ENCODE data around the gene ANKRD16.
A peak's percentile ranks its signal among the peaks of the same experiment; 100 is the strongest.
"Not testable (repeated sequence)": the region's sequence is repeated elsewhere in the genome, so short reads cannot be mapped to it uniquely, and the experiment has no call there.

ANKRD16 gene

GRCh38 chr10:5889624-5890451 is at the start of gene ANKRD16, which contains the start of gene FBH1:
Gene ANKRD16 (minus strand): TSS chr10:5889893. CDS start chr10:5889354, 539 bp downstream.
Gene FBH1 (plus strand): TSS chr10:5890243. CDS start chr10:5890346, 103 bp downstream.
- DNase-seq, result peak; percentile 98

DNA sequence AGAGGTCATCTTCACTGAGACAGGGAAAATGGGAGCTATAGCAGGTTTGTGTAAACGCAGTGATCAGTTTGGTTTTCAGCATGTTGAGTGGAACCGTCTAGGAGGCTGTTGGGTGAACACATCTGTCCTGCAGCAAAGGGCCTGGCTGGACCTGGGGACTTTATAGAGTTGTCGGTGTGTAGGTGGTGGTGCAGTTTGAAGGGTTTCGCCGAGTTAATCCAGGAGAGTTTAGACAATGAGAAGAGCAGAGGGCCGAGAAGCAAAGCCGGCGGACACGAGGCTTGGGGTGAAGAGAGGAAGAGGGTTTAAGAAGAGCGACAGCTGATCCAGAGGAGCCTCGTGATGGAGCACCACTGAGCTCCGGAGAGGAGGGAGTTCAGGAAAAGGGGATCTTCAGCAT is 48.6 kb upstream of the ANKRD16 start:
- DNase-seq, result no peak

DNA sequence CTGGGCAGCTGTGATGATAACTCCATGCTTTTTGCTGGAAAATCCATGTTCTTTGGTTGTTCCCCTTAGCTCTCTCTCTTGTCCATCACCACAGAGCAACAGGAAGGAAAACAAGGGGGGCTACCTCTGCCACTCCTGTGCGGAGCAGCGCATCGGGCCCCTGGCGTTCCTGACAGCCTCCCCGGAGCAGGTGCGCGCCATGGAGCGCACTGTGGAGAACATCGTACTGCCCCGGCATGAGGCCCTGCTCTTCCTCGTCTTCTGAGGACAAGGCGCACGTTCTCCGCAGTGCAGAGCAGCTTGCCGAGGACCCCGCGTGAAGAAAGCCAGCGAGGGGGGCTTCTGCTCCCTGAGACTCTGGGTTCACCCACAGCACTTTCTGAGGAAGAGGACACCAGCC is 47.3 kb upstream of the ANKRD16 start:
- no peak for DNase-seq

- DNase-seq, result no peak
Measured at GRCh38 chr10:5935628-5936027, 45.9 kb upstream of the ANKRD16 start.

DNA sequence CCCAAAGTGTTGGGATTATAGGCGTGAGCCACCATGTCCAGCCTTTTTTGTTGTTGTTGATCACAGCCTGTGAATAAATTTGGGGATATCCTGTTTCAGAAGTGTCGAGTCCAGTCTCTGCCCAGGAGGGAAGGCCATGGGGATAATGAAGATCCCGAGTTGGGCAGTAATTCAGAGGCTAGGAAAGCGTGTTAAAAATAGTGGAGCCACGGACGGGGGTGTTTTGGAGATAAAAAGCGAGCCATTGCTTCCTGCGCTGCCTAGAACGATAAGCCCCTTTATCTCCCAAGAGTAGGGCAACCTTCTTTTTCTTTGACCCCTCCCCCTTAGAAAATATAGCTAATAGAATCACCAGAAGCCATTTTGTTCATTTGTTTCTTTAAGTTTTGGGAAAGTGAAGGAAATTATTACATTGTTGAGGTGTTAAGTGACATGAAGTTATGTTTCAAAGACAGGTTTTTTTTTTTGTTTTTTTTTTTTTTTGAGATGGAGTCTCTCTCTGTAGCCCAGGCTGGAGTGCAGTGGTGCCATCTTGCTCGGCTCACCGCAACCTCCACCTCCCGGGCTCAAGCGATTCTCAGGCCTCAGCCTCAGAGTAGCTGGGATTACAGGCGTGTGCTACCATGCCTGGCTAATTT is 44.3 kb upstream of the ANKRD16 start:
- DNase-seq, result no peak

- no peak for DNase-seq
Measured at GRCh38 chr10:5932345-5932744, 42.7 kb upstream of the ANKRD16 start.

DNA sequence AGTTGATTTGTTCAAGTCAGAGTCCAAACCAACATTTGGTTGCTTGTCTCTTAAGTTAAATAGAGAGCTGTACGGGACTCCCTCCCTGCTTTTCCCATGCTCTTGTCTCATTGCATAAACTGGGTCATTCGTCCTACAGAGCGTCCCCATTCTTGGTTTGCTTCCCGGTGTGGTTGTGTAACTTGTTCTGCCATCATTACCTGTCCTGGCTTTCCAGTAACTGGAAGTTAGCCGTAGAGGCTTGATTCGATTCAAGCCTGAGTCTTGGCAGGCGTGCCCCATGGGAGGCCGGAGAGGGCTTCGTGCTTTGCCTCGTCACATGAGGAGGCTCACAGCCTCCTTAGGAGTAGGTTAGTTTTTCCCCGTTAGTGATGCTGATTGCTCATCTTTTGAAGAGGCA is 40.6 kb upstream of the ANKRD16 start:
- DNase-seq, result no peak

GRCh38 chr10:5929442-5929841 is 39.7 kb upstream of the ANKRD16 start:
- DNase-seq, result no peak

DNA sequence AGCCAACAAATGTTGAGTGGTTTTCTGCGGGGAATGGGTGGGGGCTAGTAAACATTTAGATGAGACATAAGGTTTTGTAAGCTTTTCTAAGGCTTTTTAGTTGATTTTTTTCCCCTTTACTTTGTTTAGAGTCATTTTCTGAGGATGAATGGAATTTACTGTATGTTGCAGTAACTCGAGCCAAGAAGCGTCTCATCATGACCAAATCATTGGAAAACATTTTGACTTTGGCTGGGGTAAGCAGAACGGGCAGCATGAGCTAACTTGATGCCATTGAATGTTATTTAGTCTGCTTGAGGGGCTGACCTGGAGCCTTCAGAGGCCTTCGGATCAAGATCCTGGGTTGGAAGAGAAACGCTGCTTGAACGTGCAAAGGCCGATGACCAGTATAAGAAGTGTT is 37.6 kb upstream of the ANKRD16 start:
- DNase-seq, result no peak

DNA sequence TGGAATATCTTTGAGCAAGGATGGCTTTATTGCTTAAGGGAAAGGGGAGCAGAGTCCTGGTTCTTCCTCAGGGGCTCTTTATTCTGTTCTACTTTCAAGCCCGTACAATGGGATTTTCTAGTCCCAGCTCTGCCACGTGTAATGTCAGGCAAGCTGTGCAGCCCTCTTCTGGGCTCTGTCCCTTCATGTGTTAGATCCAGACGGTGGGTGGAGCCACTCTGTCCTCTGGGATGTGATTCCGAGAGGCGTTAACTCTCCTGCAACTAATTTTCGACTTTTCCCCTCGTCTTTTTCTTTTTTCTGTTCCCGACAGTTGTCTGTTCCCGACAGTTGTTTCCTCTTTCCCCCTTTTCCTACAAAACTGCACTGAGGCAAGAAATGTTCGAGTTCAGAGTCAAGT is 35.2 kb upstream of the ANKRD16 start:
- no peak for DNase-seq

DNA sequence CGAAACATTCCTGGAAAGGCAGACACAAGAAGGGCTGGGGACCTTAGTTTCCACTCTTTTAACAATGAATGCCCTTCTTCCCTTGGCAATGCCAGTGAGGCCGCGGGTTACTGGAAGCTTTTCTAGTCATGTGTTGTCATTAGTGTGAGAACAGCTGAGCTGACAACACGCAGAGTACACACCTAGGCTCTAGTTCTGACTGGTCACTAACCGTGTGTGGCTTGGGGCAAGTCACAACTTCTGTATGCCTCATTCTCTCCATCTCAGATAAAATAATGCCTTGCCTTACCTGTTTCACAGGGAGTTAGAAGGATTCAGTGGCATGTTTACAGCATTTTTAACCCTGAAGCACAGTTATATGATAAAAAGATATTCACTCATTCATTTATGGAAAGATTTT is 32.1 kb upstream of the ANKRD16 start:
- DNase-seq, result no peak

DNA sequence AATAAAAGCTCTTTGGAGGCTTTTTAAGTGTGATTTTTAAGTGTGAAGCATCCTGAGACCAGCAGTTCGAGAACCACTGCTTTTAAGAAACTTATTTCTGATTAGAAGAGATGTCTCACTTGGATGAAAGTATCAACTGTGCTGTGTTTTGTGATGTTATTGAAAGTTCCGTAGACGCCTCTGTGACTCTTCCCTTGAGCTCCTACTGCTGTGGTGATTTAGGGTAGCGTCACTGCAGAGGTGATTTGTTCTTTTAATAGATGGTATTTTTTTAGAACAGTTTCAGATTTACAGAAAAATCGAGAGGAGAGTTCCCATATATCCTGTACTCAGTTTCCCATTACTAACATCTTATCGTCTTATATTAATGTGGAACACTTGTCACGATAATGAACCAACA is 29.9 kb upstream of the ANKRD16 start:
- no peak for DNase-seq

- no peak for DNase-seq
Measured at GRCh38 chr10:5918763-5919162, 29.1 kb upstream of the ANKRD16 start.

DNA sequence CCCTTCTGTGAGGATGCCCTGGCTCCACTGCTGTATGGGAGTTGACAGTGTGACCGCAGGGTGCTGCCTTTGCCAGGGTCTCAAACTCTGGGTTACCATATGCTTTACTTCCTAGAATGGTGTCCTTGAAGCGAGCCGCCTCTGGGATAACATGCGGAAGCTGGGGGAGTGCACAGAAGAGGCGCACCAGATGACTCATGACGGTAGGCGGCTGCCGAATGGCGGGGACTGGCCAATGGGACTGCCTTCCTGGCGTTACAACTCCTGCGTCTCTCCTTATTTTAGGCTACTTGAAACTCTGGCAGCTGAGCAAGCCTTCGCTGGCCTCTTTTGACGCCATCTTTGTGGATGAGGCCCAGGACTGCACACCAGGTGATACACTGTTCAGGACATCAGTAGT is 27.6 kb upstream of the ANKRD16 start:
- no peak for DNase-seq

DNA sequence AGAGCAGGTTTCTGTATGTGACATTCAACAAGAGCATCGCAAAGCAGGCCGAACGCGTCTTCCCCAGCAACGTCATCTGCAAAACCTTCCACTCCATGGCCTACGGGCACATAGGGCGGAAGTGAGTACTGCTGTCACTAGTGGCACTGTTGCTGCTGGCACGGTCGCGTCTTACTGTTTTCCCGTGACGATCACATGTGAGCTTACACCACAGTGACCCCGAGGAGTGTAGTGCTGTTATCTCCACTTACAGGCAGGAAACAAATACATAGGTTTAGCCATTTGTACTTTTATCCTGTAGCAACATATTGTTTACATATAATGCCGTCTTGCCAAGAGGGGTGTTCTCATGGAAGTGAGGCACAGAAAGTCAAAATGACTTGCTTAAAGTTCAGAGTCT is 25.8 kb upstream of the ANKRD16 start:
- no peak for DNase-seq

- DNase-seq, result no peak
Measured at GRCh38 chr10:5913736-5914135, 24.0 kb upstream of the ANKRD16 start.

GRCh38 chr10:5911670-5912069 is 22.0 kb upstream of the ANKRD16 start:
- no peak for DNase-seq

DNA sequence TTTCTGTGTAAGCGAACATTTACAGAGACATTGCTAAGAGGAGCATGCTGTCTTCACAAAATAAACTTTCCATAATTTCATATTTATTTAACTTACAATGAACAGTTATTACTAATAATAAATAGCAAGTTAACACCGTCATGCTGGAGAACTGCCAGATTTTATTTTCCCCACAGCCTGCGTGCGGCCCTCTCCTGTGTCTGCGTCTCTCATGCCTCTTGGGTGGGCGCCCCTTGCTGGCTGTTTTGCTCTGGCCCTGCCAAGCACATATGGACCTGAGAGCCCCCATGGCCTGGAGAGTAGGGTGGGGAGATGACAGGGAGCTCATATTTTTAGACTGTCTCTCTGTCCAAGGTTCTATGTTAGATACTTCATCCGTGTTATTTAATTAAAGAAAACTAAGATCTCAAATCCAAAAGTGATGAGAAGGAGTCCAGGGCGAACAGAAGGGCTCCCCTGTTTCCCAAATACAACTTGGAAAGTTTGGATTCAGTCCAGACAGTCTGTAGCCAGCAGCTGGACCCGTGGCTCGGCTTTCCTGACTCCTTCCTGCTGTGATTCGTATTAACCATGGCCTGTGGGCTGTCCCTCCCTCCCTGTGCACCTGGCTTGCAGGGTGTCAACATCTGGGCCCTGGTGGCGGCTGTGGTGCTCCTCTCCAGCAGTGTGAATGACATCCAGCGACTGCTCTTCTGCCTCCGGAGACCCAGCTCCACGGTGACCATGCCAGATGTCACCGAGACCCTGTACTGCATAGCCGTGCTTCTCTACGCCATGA is 20.8 kb upstream of the ANKRD16 start:
- DNase-seq, result no peak

DNA sequence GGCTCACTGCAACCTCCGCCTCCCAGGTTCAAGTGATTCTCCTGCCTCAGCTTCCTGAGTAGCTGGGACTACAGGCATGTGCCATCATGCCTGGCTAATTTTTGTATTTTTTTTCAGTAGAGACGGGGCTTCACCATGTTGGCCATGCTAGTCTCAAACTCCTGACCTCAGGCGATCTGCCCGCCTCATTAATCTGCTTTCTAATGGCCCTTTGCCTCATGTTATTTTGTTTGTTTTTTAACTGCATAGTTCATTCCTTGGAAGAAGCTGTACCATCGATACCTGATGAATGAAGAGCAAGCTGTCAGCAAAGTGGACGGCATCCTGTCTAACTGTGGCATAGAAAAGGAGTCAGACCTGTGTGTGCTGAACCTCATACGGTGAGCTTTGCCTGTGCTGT is 19.0 kb upstream of the ANKRD16 start:
- not testable (repeated sequence) for DNase-seq

DNA sequence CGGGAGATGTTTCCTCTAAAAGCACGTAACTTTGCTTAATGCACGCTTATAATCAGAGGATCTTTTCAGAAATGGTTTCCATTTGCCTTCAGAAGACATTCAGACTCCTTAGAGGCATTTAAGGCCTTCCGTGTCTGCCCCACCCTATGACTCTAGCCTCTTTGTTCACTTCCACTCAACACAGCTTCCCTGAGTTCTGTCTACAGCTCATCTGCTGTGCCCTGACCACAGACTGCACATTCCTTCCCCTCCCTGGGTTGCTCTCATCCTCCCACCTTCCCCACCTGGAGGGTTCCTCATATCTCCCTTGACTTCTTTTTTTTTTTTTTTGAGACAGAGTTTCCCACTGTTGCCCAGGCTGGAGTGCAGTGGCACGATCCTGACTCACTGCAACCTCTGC is 17.0 kb upstream of the ANKRD16 start:
- DNase-seq, result no peak

DNA sequence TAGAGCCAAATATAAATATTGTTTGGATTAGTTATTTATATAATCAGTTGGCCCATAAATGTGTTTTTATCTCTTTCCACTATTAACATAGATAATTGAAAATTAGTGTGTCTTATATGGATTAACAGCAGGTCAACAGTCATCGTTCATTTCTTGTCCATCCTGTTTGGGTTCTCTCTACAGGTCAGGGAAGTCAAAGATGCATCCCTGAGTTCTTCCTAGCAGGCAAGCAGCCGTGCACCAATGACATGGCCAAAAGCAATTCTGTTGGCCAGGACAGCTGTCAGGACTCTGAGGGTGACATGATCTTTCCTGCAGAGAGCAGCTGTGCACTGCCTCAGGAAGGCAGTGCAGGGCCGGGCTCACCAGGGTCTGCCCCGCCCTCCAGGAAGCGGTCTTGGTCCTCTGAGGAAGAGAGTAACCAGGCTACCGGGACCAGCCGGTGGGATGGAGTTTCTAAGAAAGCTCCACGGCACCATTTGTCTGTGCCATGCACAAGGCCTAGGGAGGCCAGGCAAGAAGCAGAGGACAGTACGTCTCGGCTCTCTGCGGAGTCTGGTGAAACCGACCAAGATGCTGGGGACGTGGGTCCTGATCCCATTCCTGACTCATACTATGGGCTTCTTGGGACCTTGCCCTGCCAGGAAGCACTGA is 16.3 kb upstream of the ANKRD16 start:
- no peak for DNase-seq

- DNase-seq, result no peak
Measured at GRCh38 chr10:5904227-5904626, 14.5 kb upstream of the ANKRD16 start.

DNA sequence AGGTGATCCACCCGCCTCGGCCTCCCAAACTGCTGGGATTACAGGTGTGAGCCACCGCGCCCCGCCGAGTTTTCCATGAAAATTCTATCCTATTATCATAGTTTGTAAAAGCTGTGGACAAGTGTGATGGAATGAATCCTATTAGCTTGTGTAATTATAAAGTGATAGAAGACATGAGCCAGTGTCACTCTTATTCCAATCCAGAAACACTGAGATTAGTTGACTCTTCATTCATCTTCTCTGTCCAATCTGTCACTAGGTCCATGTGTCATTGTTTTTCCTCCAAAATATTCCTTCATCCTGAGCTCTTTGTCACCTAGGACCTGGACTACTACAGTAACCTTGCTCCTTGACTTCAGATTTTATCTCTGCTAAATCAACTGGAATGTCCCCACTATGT is 13.9 kb upstream of the ANKRD16 start:
- DNase-seq, result no peak

All from stimulated activated CD4-positive, alpha-beta T cell treated with anti-CD3 and anti-CD28 coated beads, Interleukin-12 subunit alpha, Interleukin-12 subunit beta, amount 100 ng/mL, for 4 hours (primary cell).